ENCODE measurements around the gene BCKDK. TPM values are rescaled to one million over a fixed set of nuclear protein-coding genes. Genes with fewer than 3 reads are reported as not detected.
A peak's percentile ranks its signal among the peaks of the same experiment; 100 is the strongest.

Gene BCKDK
- total RNA-seq, 1 experiment from 2014 or later: 47.7 TPM

- Histone ChIP-seq H2AFZ (ENCODE audit: low read length) (no peak overlapping the region), H4K20me1 (ENCODE audit: low read length) (no peaks in the 10 kb centered on the region), H3K4me2 (ENCODE audit: low read length) (no peak overlapping the region), H3K27me3 (ENCODE audit: low read length) (no peaks in the 10 kb centered on the region), H3K79me2 (ENCODE audit: low read length) (peaks cover 10% of the 10 kb centered on the region), H3F3A (ENCODE audit: low read length, unreplicated experiment) (no peaks in the 10 kb centered on the region), H3K9ac (ENCODE audit: low read length) (no peak overlapping the region), H3K9me2 (replicated peaks; ENCODE audit: low read length) (no peaks in the 10 kb centered on the region), H3K36me3 (ENCODE audit: low read depth, low read length) (peaks cover 10% of the 10 kb centered on the region), H3K4me1 (ENCODE audit: insufficient read depth, low read length) (no peaks in the 10 kb centered on the region), H3K27ac (ENCODE audit: low read length) (no peak overlapping the region), H3K9me3 (ENCODE audit: low read length) (no peaks in the 10 kb centered on the region), H3K4me3 (ENCODE audit: low read length) (no peak overlapping the region)
- ATAC-seq (no peak), DNase-seq (no peak)
- intact Hi-C loops (cut with micrococcal nuclease): no loop called here
- ChIA-PET POLR2A (ENCODE audit: unreplicated experiment) (no interaction called here), CTCF (no interaction called here)
- TF ChIP-seq, protein P1, sequence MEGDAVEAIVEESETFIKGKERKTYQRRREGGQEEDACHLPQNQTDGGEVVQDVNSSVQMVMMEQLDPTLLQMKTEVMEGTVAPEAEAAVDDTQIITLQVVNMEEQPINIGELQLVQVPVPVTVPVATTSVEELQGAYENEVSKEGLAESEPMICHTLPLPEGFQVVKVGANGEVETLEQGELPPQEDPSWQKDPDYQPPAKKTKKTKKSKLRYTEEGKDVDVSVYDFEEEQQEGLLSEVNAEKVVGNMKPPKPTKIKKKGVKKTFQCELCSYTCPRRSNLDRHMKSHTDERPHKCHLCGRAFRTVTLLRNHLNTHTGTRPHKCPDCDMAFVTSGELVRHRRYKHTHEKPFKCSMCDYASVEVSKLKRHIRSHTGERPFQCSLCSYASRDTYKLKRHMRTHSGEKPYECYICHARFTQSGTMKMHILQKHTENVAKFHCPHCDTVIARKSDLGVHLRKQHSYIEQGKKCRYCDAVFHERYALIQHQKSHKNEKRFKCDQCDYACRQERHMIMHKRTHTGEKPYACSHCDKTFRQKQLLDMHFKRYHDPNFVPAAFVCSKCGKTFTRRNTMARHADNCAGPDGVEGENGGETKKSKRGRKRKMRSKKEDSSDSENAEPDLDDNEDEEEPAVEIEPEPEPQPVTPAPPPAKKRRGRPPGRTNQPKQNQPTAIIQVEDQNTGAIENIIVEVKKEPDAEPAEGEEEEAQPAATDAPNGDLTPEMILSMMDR (conservative IDR thresholded peaks at IDR 0.05; ENCODE audit: low read depth, low read length): no peak
- no peak for TF ChIP-seq EZH2 (IDR thresholded peaks at IDR 0.05; ENCODE audit: low read length, unreplicated experiment)
- no peak for TF ChIP-seq EZH2phosphoT487 (IDR thresholded peaks at IDR 0.05; ENCODE audit: borderline replicate concordance, low read length)
- no TSS peak for BruUV-seq (replicated peaks)
Measured at GRCh38 chr16:31080756-31081419, 27.3 kb upstream of the BCKDK start.

- Histone ChIP-seq H3K36me3 (ENCODE audit: low read depth, low read length) (peaks cover 10% of the 10 kb centered on the region), H3K9me2 (replicated peaks; ENCODE audit: low read length) (no peaks in the 10 kb centered on the region), H3K79me2 (ENCODE audit: low read length) (0 out of 2 replicates have a peak, but pooled peaks cover 2% of the 10 kb centered on the region), H3K27ac (ENCODE audit: low read length) (no peak overlapping the region), H4K20me1 (ENCODE audit: low read length) (no peaks in the 10 kb centered on the region), H3K4me2 (ENCODE audit: low read length) (no peak overlapping the region), H3K27me3 (ENCODE audit: low read length) (no peaks in the 10 kb centered on the region), H3K4me3 (ENCODE audit: low read length) (no peak overlapping the region), H2AFZ (ENCODE audit: low read length) (no peak overlapping the region), H3K9ac (ENCODE audit: low read length) (no peak overlapping the region), H3F3A (ENCODE audit: low read length, unreplicated experiment) (no peaks in the 10 kb centered on the region), H3K4me1 (ENCODE audit: insufficient read depth, low read length) (no peaks in the 10 kb centered on the region), H3K9me3 (ENCODE audit: low read length) (no peaks in the 10 kb centered on the region)
- TF ChIP-seq, protein P1 (conservative IDR thresholded peaks at IDR 0.05; ENCODE audit: low read depth, low read length): no peak
- no peak for TF ChIP-seq EZH2phosphoT487 (IDR thresholded peaks at IDR 0.05; ENCODE audit: borderline replicate concordance, low read length)
- no peak for TF ChIP-seq EZH2 (IDR thresholded peaks at IDR 0.05; ENCODE audit: low read length, unreplicated experiment)
- BruUV-seq (replicated peaks): no TSS peak
- intact Hi-C loops (cut with micrococcal nuclease): no loop called here
- POLR2A ChIA-PET (ENCODE audit: unreplicated experiment): interaction anchor here (0.6 kb wide), 1 partner anchor 165 kb away, joined by 5 read pairs; no protein-coding TSS in a partner anchor
- DNase-seq: no peak
- peak; percentile 11; the same call in 1 of the 2 replicates for ATAC-seq
- CTCF ChIA-PET: no interaction called here
Measured at GRCh38 chr16:31081428-31082351, 26.5 kb upstream of the BCKDK start.
